EL (cell line): ENCODE results near the gene BRS3.
"Not testable (repeated sequence)": the region's sequence is repeated elsewhere in the genome, so short reads cannot be mapped to it uniquely, and the experiment has no call there.

Source experiments
- DNase-seq: peaks from one replicate; pipeline ENCODE4 v3.0.0-alpha.2; 2016

The BRS3 gene

GRCh38 chrX:136487647-136488046, at the start of gene BRS3:
Gene BRS3, plus strand, starts transcription at chrX:136487947. Its CDS starts 168 bp downstream, at chrX:136488115.
- DNase-seq, result no peak

DNA sequence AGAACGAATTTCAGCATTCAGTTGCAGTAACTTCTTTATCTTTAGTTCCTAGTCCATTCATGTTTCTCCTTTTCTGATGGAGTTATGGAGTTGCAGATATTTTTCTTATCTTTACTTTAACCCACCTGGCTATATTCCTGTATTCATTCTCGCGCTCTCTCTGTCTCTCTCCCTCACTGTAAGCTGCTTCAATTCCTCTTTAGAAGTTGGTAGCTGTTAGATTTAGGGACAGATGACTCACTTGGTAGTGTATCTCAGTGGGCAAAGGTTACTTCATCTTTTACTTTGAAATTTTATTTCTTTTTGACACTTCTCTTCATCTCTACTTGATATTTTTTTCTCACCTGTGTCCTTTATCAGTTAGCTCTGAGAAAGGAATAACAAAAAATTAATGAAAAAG, 49.6 kb upstream of the BRS3 start:
- DNase-seq, result no peak

DNA sequence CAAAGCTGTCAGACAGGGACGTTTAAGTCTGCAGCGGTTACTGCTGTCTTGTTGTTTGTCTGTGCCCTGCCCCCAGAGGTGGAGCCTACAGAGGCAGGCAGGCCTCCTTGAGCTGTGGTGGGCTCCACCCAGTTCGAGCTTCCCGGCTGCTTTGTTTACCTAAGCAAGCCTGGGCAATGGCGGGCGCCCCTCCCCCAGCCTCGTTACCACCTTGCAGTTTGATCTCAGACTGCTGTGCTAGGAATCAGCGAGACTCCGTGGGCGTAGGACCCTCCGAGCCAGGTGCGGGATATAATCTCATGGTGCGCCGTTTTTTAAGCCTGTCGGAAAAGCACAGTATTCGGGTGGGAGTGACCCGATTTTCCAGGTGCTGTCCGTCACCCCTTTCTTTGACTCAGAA, 42.1 kb upstream of the BRS3 start:
- not testable (repeated sequence) for DNase-seq

GRCh38 chrX:136446208-136446607, 41.5 kb upstream of the BRS3 start:
- no peak for DNase-seq

DNA sequence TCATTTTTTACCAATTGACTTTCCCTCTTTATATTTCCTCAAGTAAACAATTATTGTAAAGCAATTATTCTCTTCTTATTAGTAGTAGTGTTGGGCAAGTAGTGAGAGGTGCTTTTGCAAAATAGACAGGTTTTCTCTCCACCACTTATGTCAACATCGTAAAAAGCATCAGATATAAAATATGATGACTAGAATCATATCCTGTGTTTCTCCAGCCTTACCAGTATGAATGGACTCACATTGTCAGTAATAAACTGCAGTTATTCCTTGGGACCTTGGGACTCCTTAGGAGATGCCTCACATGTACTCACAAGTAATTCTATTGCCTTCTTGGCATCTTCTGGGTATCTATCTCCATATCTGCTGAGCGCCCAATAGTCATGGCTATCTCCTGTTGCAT, 40.4 kb upstream of the BRS3 start:
- DNase-seq, result no peak

- DNase-seq, result no peak
Observed at GRCh38 chrX:136447968-136448367, 39.8 kb upstream of the BRS3 start.

- no peak for DNase-seq
Observed at GRCh38 chrX:136450050-136450830, 37.5 kb upstream of the BRS3 start.

- no peak for DNase-seq
Observed at GRCh38 chrX:136452614-136453013, 35.1 kb upstream of the BRS3 start.

- DNase-seq, result no peak
Observed at GRCh38 chrX:136453114-136453513, 34.6 kb upstream of the BRS3 start.

- no peak for DNase-seq
Observed at GRCh38 chrX:136453771-136454170, 34.0 kb upstream of the BRS3 start.

GRCh38 chrX:136456133-136456532, 31.6 kb upstream of the BRS3 start:
- no peak for DNase-seq

DNA sequence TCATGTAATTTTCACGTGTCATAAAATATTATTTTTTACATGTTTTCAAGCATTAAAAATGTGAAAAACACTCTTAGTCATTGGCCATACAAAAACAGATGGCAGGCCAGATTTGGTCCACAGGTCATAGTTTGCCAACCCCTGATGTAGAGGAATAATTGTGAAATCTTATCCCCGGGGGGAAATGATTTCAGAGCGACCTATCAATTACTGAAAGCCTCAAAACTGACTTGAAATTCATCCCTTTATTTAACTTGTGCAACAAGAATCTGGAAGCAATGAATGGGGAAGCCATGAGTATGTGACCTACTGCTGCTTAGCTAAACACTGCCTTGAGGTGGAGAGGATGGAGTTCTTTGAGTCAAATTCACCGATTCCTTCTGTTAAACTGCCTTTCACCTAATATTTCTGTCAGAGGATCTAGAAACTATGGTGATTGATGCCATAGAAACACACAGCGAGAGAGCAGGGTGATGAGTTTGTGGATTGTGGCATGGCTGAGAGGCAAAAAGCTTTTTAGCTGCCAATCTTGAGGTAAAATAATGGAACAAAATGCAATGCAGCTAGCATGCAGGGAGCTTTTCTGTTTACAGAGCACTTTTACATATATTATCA, 30.3 kb upstream of the BRS3 start:
- DNase-seq, result no peak

GRCh38 chrX:136464589-136464988, 23.2 kb upstream of the BRS3 start:
- no peak for DNase-seq

DNA sequence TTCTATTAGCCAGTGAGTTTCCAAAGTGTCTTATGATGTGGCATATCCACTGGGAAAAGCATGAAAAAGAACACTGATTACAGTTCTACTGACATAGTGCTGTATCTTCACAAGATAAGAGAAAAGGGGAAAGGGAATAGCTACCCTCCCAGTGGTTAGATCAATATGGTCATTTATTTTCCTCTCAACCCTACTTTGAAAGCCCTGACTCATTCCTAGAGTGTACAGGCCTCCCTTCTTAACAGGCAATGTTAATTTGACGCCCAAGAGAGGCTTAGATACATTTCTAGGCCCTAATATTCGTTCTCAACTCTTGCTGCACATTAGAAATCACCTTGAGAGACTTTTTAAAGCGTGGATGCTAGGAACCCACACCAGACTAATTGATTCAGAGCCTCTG, 20.4 kb upstream of the BRS3 start:
- DNase-seq, result no peak

DNA sequence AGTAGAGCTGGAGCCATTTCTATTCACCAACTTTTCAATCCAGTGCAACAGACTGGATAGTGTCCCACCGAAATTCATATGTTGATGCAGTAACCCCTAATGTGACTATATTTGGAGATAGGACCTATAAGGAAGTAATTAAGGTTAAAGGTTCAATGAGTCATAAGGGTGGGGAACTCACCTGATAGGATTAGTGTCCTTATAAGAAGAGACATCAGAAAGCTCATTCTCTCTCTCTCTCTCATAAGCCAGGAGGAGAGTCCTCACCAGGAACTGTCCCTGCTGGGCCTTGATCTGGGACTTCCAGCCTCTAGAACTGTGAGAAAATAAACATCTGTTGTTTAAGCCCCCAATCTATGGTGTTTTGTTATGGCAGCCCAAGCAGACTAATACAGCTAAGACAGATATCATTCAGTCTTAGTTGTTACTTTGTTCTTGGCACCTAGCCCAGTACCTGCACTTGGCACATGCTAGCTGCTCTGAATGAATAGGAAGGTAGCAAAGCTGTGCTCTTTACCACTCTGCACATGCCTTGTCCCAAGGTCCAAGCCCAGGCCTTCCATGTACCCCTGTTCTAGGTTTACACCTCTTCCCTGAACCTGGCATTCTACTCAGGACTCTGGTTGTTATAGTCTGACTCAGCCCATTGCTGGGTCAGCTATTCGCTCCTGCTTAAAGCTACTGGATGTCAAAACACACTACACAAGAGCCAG, 19.2 kb upstream of the BRS3 start:
- no peak for DNase-seq

GRCh38 chrX:136473663-136474062, 14.1 kb upstream of the BRS3 start:
- DNase-seq, result no peak

DNA sequence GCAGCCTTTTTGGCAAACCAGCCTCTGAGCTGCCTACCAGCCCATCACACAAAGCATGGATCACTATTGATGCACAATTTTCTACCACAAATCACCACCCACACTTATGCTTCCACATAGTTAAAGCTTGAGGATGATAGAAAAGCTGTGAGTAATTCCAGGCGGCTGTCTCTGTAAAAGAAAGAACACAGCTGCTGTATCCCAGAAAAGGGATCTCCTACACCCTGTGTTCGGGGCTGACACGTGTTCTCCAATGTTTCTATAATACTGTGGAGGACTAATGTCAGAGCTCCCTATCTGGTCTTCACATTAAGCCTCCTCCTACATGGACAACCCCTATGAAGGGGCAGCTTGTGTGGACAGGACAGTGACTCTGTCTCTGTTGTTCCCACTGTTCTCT, 12.5 kb upstream of the BRS3 start:
- no peak for DNase-seq

DNA sequence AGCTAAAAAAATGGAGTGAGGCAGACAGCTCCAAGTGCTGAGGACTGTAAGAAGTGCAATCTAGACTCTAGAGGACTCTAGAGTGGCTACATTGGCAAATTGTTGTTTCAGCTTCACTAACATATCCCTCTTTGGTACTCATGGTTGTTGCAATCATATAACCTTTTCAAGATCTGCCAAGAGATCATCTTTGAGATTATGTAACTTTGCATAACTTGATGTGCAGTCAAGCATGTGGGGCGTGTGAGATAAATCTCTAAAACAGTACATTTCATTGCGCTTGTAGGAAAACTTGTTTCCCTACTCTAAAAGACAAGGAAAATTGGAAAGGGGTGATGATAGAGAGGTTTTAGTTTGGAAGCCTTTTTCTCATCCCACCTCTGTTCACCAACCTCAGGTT, 11.2 kb upstream of the BRS3 start:
- no peak for DNase-seq

- no peak for DNase-seq
Observed at GRCh38 chrX:136477026-136477425, 10.7 kb upstream of the BRS3 start.

DNA sequence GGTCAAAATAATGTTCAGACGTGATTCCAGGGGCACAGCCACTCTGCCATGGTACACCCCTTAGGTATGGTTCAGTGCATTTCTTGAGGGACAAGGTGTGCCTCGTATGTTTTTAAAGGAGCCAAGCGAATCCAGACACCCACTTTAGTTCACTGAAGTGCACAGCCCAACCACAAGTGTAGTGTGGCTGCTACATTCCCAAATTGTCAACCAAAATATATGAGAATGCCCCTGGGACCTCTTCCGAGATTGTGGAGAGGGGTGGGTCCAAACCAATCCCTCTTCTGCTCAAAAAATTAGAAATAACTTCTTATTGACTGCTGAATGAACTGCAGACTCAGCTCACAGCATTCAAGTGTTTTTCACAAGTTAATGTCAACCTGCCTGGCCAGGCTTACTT, 7.4 kb upstream of the BRS3 start:
- DNase-seq, result no peak

DNA sequence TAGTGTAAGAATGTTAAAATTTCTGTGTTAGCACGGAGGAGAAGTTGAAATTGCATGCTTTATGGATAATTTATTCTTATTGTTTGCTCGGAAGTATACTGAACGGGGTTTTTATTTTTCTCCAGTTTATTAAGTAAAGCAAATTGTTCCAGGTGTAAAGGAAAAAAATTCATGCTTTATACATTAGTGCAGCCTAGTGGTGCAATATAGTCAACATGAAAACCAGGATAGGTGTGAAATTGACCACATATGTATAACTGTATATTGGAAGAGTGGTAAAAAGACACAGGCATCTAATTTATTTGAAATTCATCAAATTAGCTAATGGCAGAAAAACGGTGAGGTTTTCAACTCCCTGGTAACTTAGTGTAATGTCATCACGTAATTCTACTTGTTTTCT, 959 bp downstream of the BRS3 start:
- no peak for DNase-seq

GRCh38 chrX:136491832-136492231, 4.1 kb downstream of the BRS3 start:
- DNase-seq, result no peak

GRCh38 chrX:136493011-136493410, 5.3 kb downstream of the BRS3 start:
- no peak for DNase-seq

GRCh38 chrX:136495043-136495442, 7.3 kb downstream of the BRS3 start:
- no peak for DNase-seq
